Endothelial cell of umbilical vein (primary cell): ENCODE measurements around the gene SLC12A9. TPM values are rescaled to one million over a fixed set of nuclear protein-coding genes. Genes with fewer than 3 reads are reported as not detected.

Source experiments
- BruUV-seq: library from RNA; stranded (reverse); fragments of 400-500 nt; replicated peaks from 2 replicates; lab custom pipeline; 2021; lab: Mats Ljungman, UMichigan
- CTCF ChIA-PET: fragments of 300-600, 350-600 bp; sonication (Branson Sonifier 250); formaldehyde crosslinking; loops from one replicate; lab custom pipeline; 2021; ENCODE audit warnings: antibody characterized with exemption, inconsistent platforms; lab: Charles Lee
- POLR2A ChIA-PET: fragments of 300-600, 350-600 bp; sonication (Branson Sonifier 250); formaldehyde crosslinking; loops from one replicate; lab custom pipeline; 2021; ENCODE audit warnings: antibody characterized with exemption, inconsistent platforms; lab: Charles Lee
- DNase-seq: peaks from one replicate; pipeline ENCODE4 v3.0.0-alpha.2; 2011; ENCODE audit warnings: low read depth, low spot score
- FAIRE-seq: peaks from 2 replicates; lab custom pipeline; 2011; peaks lifted over from hg19 to GRCh38; lab: Jason Lieb, UNC
- H2AFZ ChIP-seq: 2 replicates; pipeline ENCODE4 v1.6.0; 2012; ENCODE audit warnings: low read depth, low read length, control low read depth, inconsistent platforms
- H3K27ac ChIP-seq: 2 replicates; pipeline ENCODE4 v1.5.1; 2011; ENCODE audit warnings: low read depth, mild to moderate bottlenecking, control low read depth, low read length, moderate library complexity; ENCODE audit not compliant: insufficient read depth
- H3K27me3 ChIP-seq, 2 experiments: 2 replicates each; pipeline versions ENCODE4 v1.6.0 to v1.6.1; 2011; ENCODE audit warnings: low read length in 2 of 2, mixed read lengths in 1 of 2; ENCODE audit not compliant: control insufficient read depth in 2 of 2, insufficient read depth in 2 of 2
- H3K36me3 ChIP-seq, 2 experiments: 2 replicates in 1 of 2; 3 replicates in 1 of 2; pipeline ENCODE4 v1.5.1; 2011; ENCODE audit warnings: low read length in 2 of 2, mild to moderate bottlenecking in 1 of 2, moderate library complexity in 1 of 2; ENCODE audit not compliant: control insufficient read depth in 2 of 2, insufficient read depth in 2 of 2; ENCODE audit errors: extremely low read depth in 1 of 2
- H3K4me1 ChIP-seq: 3 replicates; pipeline ENCODE4 v1.5.1; 2011; ENCODE audit warnings: mild to moderate bottlenecking, low read length; ENCODE audit not compliant: control insufficient read depth, insufficient read depth; ENCODE audit errors: extremely low read depth
- H3K4me2 ChIP-seq: 2 replicates; pipeline ENCODE4 v1.6.1; 2011; ENCODE audit warnings: low read length, control low read depth, mixed read lengths; ENCODE audit not compliant: insufficient read depth
- H3K4me3 ChIP-seq, 3 experiments: fragments of 200-600 bp in 1 of 3; sonication (generic), shearing (Covaris generic) in 1 of 3; replicated peaks in 1 of 3; 2 replicates each; pipeline ENCODE4 v1.5.1; 2011 to 2016; ENCODE audit warnings: control low read depth in 3 of 3, low read length in 3 of 3, mild to moderate bottlenecking in 2 of 3, inconsistent platforms in 1 of 3, low read depth in 1 of 3, moderate library complexity in 1 of 3; ENCODE audit not compliant: insufficient read depth in 1 of 3
- H3K79me2 ChIP-seq: 2 replicates; pipeline ENCODE4 v1.6.0; 2012; ENCODE audit warnings: low read length, inconsistent platforms; ENCODE audit not compliant: control insufficient read depth, insufficient read depth
- H3K9ac ChIP-seq: replicated peaks from 2 replicates; pipeline ENCODE3; 2011; ENCODE audit warnings: low read length, control low read depth; ENCODE audit not compliant: insufficient read depth; ENCODE audit errors: extremely low read depth
- H3K9me1 ChIP-seq: replicated peaks from 3 replicates; pipeline ENCODE4 v1.6.0; 2011; ENCODE audit warnings: mild to moderate bottlenecking, low read length; ENCODE audit not compliant: control insufficient read depth, insufficient read depth; ENCODE audit errors: extremely low read depth
- H3K9me3 ChIP-seq: replicated peaks from 2 replicates; pipeline ENCODE4 v1.5.1; 2012; ENCODE audit warnings: low read length, inconsistent platforms; ENCODE audit not compliant: control insufficient read depth, insufficient read depth
- H4K20me1 ChIP-seq: replicated peaks from 2 replicates; pipeline ENCODE3; 2011; ENCODE audit warnings: mild to moderate bottlenecking, low read length; ENCODE audit not compliant: control insufficient read depth, insufficient read depth; ENCODE audit errors: extremely low read depth
- CTCF ChIP-seq, 2 donors: IDR thresholded peaks; 1 replicate in 1 of 2; 2 replicates in 1 of 2; pipeline ENCODE4 v1.5.1; 2011; ENCODE audit warnings: low read length in 2 of 2, mild to moderate bottlenecking in 2 of 2, moderate library complexity in 2 of 2, control low read depth in 1 of 2, inconsistent platforms in 1 of 2, low read depth in 1 of 2; ENCODE audit not compliant: insufficient read depth in 1 of 2; ENCODE audit errors: extremely low read depth in 1 of 2
- EZH2 ChIP-seq: IDR thresholded peaks from 2 replicates; pipeline ENCODE4 v1.6.1; 2012; ENCODE audit warnings: borderline replicate concordance, low read depth, mild to moderate bottlenecking, moderate library complexity, low read length, inconsistent platforms; ENCODE audit not compliant: severe bottlenecking
- FOS ChIP-seq: IDR thresholded peaks from 2 replicates; pipeline ENCODE4 v1.6.1; 2011; ENCODE audit warnings: mild to moderate bottlenecking, low read length, moderate library complexity, borderline replicate concordance; ENCODE audit not compliant: insufficient read depth
- GATA2 ChIP-seq: IDR thresholded peaks from 2 replicates; pipeline ENCODE4 v1.7.0; 2011; ENCODE audit warnings: low read depth, mild to moderate bottlenecking, moderate library complexity, mixed read lengths, low read length; ENCODE audit not compliant: insufficient read length, insufficient read depth
- JUN ChIP-seq: IDR thresholded peaks from 2 replicates; pipeline ENCODE4 v1.6.1; 2011; ENCODE audit warnings: borderline replicate concordance, low read depth; ENCODE audit not compliant: insufficient read length, insufficient read depth
- MAX ChIP-seq: IDR thresholded peaks from 2 replicates; pipeline ENCODE4 v1.6.1; 2011; ENCODE audit not compliant: insufficient read depth, insufficient read length
- MYC ChIP-seq: IDR thresholded peaks from one replicate; pipeline ENCODE4 v1.6.1; 2011; ENCODE audit warnings: mild to moderate bottlenecking, low read depth, low read length
- POLR2A ChIP-seq: IDR thresholded peaks from 2 replicates; pipeline ENCODE4 v1.6.1; 2012; ENCODE audit warnings: low read depth, mild to moderate bottlenecking, control low read depth, low read length
- POLR2AphosphoS5 ChIP-seq: IDR thresholded peaks from 2 replicates; pipeline ENCODE4 v1.6.1; 2012; ENCODE audit warnings: low read depth, mild to moderate bottlenecking, control low read depth, low read length, moderate library complexity; ENCODE audit not compliant: insufficient read depth
- dilution Hi-C: fragments of 300-500 bp; cut with MboI; formaldehyde crosslinking; loops from one replicate; pipeline ENCODE4 v1.15.0; 2019; ENCODE audit warnings: low sequenced_read_pairs; ENCODE audit not compliant: extremely low pct_ligation_motif_present
- intact Hi-C: fragments of 100-400 bp; cut with micrococcal nuclease; formaldehyde crosslinking; loops from one replicate; pipeline ENCODE4 v1.10.0; 2022
- polyA plus RNA-seq, 4 experiments: library from polyadenylated mRNA; depleted of rRNA in 3 of 4; stranded (reverse) in 3 of 4; unstranded in 1 of 4; fragments of >200 nt; gene quantifications; 2 replicates each; pipeline versions ENCODE4 v1.2.1 to v1.2.3, GENCODE V29; 2011 to 2012; ENCODE audit warnings: missing spikeins in 1 of 4
- total RNA-seq: library from RNA; stranded (reverse); gene quantifications from 2 replicates; pipeline ENCODE4 v1.2.3, GENCODE V29; 2021

Gene SLC12A9
- total and polyA plus RNA-seq, 2 donors (not counting 3 experiments of a cell fraction or from before 2014, with no cell fraction given), result 35.0 to 37.0 TPM

GRCh38 chr7:100888988-100889750, 36.7 kb downstream of the SLC12A9 start, which contains the start of gene UFSP1:
UFSP1 (minus strand) TSS chr7:100889715; CDS start chr7:100889271, 444 bp downstream.
- TF ChIP-seq JUN, result no peak
- TF ChIP-seq CTCF (IDR thresholded peaks at IDR 0.05; ENCODE audit: extremely low read depth in 1 of 2, insufficient read depth in 1 of 2, low read depth in 1 of 2, low read length in 2 of 2), result no peak
- peak; percentile 38 for TF ChIP-seq POLR2AphosphoS5
- peak; percentile 27 for TF ChIP-seq MAX
- TF ChIP-seq MYC, result no peak
- TF ChIP-seq GATA2, result no peak
- TF ChIP-seq POLR2A, result peak; percentile 79
- TF ChIP-seq FOS, result no peak
- no peak for TF ChIP-seq EZH2
- H3K4me3 ChIP-seq, result peak within 1 kb of the TSS; percentile 37 to 41 (median 40)
- peak within 1 kb of the TSS; percentile 43 for H3K4me2 ChIP-seq
- H3K27ac ChIP-seq, result no peak within 1 kb of the TSS
- TSS peak; percentile 42 for BruUV-seq
- peaks cover 40% of the 10 kb centered on the region for H3K4me1 ChIP-seq
- dilution Hi-C loops (no loop called here), intact Hi-C loops (loop anchor here (1.0 kb wide), 2 partner anchors 14 to 62 kb away; partner anchors contain the start of genes EPHB4 and SRRT)
- H3K9ac ChIP-seq, result peak within 1 kb of the TSS; percentile 44
- H4K20me1 ChIP-seq, result no peaks in the 10 kb centered on the region
- H3K27me3 ChIP-seq, result no peaks in the 10 kb centered on the region
- peaks cover 18 to 36% of the 10 kb centered on the region in 2 experiments for H3K36me3 ChIP-seq
- no peak for DNase-seq
- POLR2A ChIA-PET, result interaction anchor here (0.5 to 4.2 kb wide), 12 partner anchors 14 to 412 kb away, joined by 3 to 27 read pairs (median 4); partner anchors contain the start of genes FBXO24, FIS1, POP7 and SERPINE1
- CTCF ChIA-PET, result interaction anchor here (0.6 to 1.4 kb wide), 12 partner anchors 14 to 337 kb away, joined by 3 to 13 read pairs (median 5); partner anchors contain the start of genes EPHB4, POP7, SLC12A9 and SRRT
- H3K9me1 ChIP-seq, result no peaks in the 10 kb centered on the region
- peak within 1 kb of the TSS; percentile 80 for H2AFZ ChIP-seq
- H3K9me3 ChIP-seq, result no peaks in the 10 kb centered on the region
- FAIRE-seq, result no peak
- H3K79me2 ChIP-seq, result peaks cover 15% of the 10 kb centered on the region
